Measurements from ENCODE around the gene SPACA1.

GRCh38 chr6:88072462-88072861 lies 24.8 kb downstream of the SPACA1 start:
- TF ChIP-seq POLR2A (IDR thresholded peaks at IDR 0.05) (no peak), POLR2AphosphoS5 (IDR thresholded peaks at IDR 0.05) (no peak), EP300 (IDR thresholded peaks at IDR 0.05) (no peak)
- TF ChIP-seq, protein P1, sequence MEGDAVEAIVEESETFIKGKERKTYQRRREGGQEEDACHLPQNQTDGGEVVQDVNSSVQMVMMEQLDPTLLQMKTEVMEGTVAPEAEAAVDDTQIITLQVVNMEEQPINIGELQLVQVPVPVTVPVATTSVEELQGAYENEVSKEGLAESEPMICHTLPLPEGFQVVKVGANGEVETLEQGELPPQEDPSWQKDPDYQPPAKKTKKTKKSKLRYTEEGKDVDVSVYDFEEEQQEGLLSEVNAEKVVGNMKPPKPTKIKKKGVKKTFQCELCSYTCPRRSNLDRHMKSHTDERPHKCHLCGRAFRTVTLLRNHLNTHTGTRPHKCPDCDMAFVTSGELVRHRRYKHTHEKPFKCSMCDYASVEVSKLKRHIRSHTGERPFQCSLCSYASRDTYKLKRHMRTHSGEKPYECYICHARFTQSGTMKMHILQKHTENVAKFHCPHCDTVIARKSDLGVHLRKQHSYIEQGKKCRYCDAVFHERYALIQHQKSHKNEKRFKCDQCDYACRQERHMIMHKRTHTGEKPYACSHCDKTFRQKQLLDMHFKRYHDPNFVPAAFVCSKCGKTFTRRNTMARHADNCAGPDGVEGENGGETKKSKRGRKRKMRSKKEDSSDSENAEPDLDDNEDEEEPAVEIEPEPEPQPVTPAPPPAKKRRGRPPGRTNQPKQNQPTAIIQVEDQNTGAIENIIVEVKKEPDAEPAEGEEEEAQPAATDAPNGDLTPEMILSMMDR (IDR thresholded peaks at IDR 0.05): no peak

All from upper lobe of left lung (tissue), 4 donors.